Measurements from ENCODE around the gene TSSK6. TPM values are rescaled to one million over a fixed set of nuclear protein-coding genes. Genes with fewer than 3 reads are reported as not detected.

TSSK6 gene
- total RNA-seq, 1 donor from 2014 or later = not detected

GRCh38 chr19:19543640-19544039, 28.3 kb upstream of the TSSK6 start:
- peaks cover 6% of the 10 kb centered on the region for H3K27me3 ChIP-seq
- TF ChIP-seq CTCF (IDR thresholded peaks at IDR 0.05) = no peak

GRCh38 chr19:19543101-19543500, 27.8 kb upstream of the TSSK6 start:
- no peak for TF ChIP-seq CTCF (IDR thresholded peaks at IDR 0.05)
- intact Hi-C loops (cut with DNase I) = no loop called here
- no peak for DNase-seq (ENCODE audit: low spot score in 2 of 2)
- peaks cover 10% of the 10 kb centered on the region for H3K27me3 ChIP-seq
- H3K36me3 ChIP-seq = no peaks in the 10 kb centered on the region
- H3K4me1 ChIP-seq = peaks cover 4 to 12% of the 10 kb centered on the region in 2 donors
- no peaks in the 10 kb centered on the region for H3K9me3 ChIP-seq
- H3K27ac ChIP-seq = no peak overlapping the region
- no peak overlapping the region for H3K4me3 ChIP-seq

More at GRCh38 chr19:19543640-19544039, 28.3 kb upstream of the TSSK6 start:
- intact Hi-C loops (cut with DNase I) = no loop called here
- H3K27ac ChIP-seq = no peak overlapping the region
- H3K4me3 ChIP-seq = no peak overlapping the region
- no peak for DNase-seq (ENCODE audit: low spot score in 2 of 2)
- no peaks in the 10 kb centered on the region for H3K9me3 ChIP-seq
- no peaks in the 10 kb centered on the region for H3K36me3 ChIP-seq
- H3K4me1 ChIP-seq = peaks cover 0 to 9% of the 10 kb centered on the region in 2 donors

DNA sequence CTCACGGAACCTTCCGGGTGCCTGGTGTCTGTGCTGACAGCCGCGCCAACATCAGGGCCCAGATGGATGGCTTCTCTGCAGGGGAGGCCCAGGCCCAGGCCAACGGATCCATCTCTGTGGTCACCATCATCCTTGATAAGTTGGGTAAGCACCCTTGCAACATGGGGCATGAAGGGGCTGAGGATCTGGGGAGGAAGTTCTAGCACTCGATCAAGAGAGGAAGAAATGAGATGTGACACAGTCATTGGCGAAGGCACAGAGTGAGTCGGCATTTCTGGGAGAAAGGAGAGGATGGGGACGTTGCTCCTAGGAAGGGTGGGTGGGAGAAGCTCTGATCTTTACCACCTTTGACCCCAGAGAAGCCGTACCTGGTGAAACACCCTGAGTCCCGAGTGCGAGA, 27.2 kb upstream of the TSSK6 start:
- Histone ChIP-seq H3K27me3 (peaks cover 13% of the 10 kb centered on the region), H3K4me3 (no peak overlapping the region), H3K36me3 (no peaks in the 10 kb centered on the region), H3K9me3 (no peaks in the 10 kb centered on the region), H3K4me1 (peaks cover 6 to 12% of the 10 kb centered on the region in 2 donors), H3K27ac (no peak overlapping the region)
- intact Hi-C loops (cut with DNase I) = no loop called here
- no peak for TF ChIP-seq CTCF (IDR thresholded peaks at IDR 0.05)
- no peak for DNase-seq (ENCODE audit: low spot score in 2 of 2)

DNA sequence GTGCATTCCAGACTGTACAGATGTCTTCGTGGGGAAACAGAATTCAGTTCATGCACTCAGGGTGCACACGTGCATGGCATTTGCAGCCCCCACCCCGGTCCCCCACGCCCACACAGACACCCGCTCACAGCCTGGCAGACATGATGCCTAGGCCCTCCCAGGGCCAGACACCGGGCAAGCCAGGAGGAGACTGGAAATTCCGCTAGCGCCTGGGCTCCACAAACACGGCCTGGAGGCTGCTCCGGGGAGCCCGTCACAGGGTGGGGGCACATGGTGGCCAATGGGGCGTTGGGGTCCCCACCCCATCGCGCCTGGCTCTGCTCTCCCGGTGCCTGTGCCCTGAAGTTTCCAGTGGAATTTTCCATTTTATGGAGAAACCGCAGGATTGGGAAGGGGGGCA, 26.3 kb upstream of the TSSK6 start:
- no peaks in the 10 kb centered on the region for H3K36me3 ChIP-seq
- no peak overlapping the region for H3K4me3 ChIP-seq
- H3K27ac ChIP-seq = no peak overlapping the region
- intact Hi-C loops (cut with DNase I) = no loop called here
- DNase-seq (ENCODE audit: low spot score in 2 of 2) = no peak
- H3K9me3 ChIP-seq = no peaks in the 10 kb centered on the region
- TF ChIP-seq CTCF (IDR thresholded peaks at IDR 0.05) = no peak
- peaks cover 6 to 12% of the 10 kb centered on the region in 2 donors for H3K4me1 ChIP-seq
- H3K27me3 ChIP-seq = peaks cover 13% of the 10 kb centered on the region

DNA sequence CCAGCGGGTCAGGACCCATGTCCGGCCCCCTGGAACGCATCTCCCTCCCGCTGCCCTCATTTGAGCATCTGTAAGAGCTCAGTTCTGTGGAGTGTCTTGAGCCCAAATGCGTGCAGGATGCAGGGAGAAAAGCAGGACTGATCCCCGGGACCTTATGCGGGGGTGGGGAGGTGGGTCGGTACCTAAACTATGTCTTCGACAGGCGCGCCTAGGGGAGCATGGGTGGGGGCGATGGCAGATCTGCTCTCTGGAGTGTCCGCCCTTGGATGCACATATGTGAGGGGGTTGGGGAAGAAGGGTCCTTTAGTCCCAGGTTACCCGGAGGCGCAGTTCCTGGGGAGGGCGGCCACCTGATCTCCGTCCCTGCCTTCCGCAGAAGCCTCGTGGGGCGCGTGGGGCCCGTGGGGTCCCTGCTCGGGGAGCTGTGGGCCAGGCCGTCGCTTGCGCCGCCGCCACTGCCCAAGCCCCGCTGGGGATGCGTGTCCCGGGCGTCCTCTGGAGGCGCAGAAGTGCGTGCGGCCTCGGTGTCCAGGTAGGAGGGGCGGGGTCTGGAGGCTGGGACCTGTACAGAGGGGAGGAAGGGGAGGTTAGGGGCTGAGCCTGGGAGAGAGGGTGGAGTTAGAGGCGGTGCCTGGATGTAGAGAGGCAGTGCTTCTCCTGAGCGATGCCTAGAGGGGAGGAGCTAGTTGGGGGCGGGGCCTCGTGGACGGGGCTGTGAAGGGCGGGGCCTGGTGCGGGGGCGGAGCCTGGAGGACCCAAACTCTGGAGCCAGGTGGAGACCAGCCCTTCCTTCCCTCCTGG, 25.6 kb upstream of the TSSK6 start:
- no peak overlapping the region for H3K27ac ChIP-seq
- H3K36me3 ChIP-seq = no peaks in the 10 kb centered on the region
- peak overlapping the region; percentile 9 to 18 for H3K4me3 ChIP-seq
- H3K4me1 ChIP-seq = peaks cover 6 to 12% of the 10 kb centered on the region in 2 donors
- intact Hi-C loops (cut with DNase I) = no loop called here
- no peak for DNase-seq (ENCODE audit: low spot score in 2 of 2)
- H3K9me3 ChIP-seq = no peaks in the 10 kb centered on the region
- H3K27me3 ChIP-seq = peaks cover 13% of the 10 kb centered on the region
- no peak for TF ChIP-seq CTCF (IDR thresholded peaks at IDR 0.05)

Data from ascending aorta (tissue), 2 donors.